Endothelial cell of umbilical vein (primary cell): ENCODE measurements around the gene PGAM2. TPM values are rescaled to one million over a fixed set of nuclear protein-coding genes. Genes with fewer than 3 reads are reported as not detected.

Experiments used
- BruUV-seq: library from RNA; stranded (reverse); fragments of 400-500 nt; replicated peaks from 2 replicates; lab custom pipeline; 2021; lab: Mats Ljungman, UMichigan
- CTCF ChIA-PET: fragments of 300-600, 350-600 bp; sonication (Branson Sonifier 250); formaldehyde crosslinking; loops from one replicate; lab custom pipeline; 2021; ENCODE audit warnings: antibody characterized with exemption, inconsistent platforms; lab: Charles Lee
- POLR2A ChIA-PET: fragments of 300-600, 350-600 bp; sonication (Branson Sonifier 250); formaldehyde crosslinking; loops from one replicate; lab custom pipeline; 2021; ENCODE audit warnings: antibody characterized with exemption, inconsistent platforms; lab: Charles Lee
- DNase-seq: peaks from one replicate; pipeline ENCODE4 v3.0.0-alpha.2; 2011; ENCODE audit warnings: low read depth, low spot score
- FAIRE-seq: peaks from 2 replicates; lab custom pipeline; 2011; peaks lifted over from hg19 to GRCh38; lab: Jason Lieb, UNC
- H2AFZ ChIP-seq: 2 replicates; pipeline ENCODE4 v1.6.0; 2012; ENCODE audit warnings: low read depth, low read length, control low read depth, inconsistent platforms
- H3K27ac ChIP-seq: 2 replicates; pipeline ENCODE4 v1.5.1; 2011; ENCODE audit warnings: low read depth, mild to moderate bottlenecking, control low read depth, low read length, moderate library complexity; ENCODE audit not compliant: insufficient read depth
- H3K27me3 ChIP-seq, 2 experiments: 2 replicates each; pipeline versions ENCODE4 v1.6.0 to v1.6.1; 2011; ENCODE audit warnings: low read length in 2 of 2, mixed read lengths in 1 of 2; ENCODE audit not compliant: control insufficient read depth in 2 of 2, insufficient read depth in 2 of 2
- H3K36me3 ChIP-seq, 2 experiments: 2 replicates in 1 of 2; 3 replicates in 1 of 2; pipeline ENCODE4 v1.5.1; 2011; ENCODE audit warnings: low read length in 2 of 2, mild to moderate bottlenecking in 1 of 2, moderate library complexity in 1 of 2; ENCODE audit not compliant: control insufficient read depth in 2 of 2, insufficient read depth in 2 of 2; ENCODE audit errors: extremely low read depth in 1 of 2
- H3K4me1 ChIP-seq: 3 replicates; pipeline ENCODE4 v1.5.1; 2011; ENCODE audit warnings: mild to moderate bottlenecking, low read length; ENCODE audit not compliant: control insufficient read depth, insufficient read depth; ENCODE audit errors: extremely low read depth
- H3K4me2 ChIP-seq: 2 replicates; pipeline ENCODE4 v1.6.1; 2011; ENCODE audit warnings: low read length, control low read depth, mixed read lengths; ENCODE audit not compliant: insufficient read depth
- H3K4me3 ChIP-seq, 3 experiments: fragments of 200-600 bp in 1 of 3; sonication (generic), shearing (Covaris generic) in 1 of 3; replicated peaks in 1 of 3; 2 replicates each; pipeline ENCODE4 v1.5.1; 2011 to 2016; ENCODE audit warnings: control low read depth in 3 of 3, low read length in 3 of 3, mild to moderate bottlenecking in 2 of 3, inconsistent platforms in 1 of 3, low read depth in 1 of 3, moderate library complexity in 1 of 3; ENCODE audit not compliant: insufficient read depth in 1 of 3
- H3K79me2 ChIP-seq: 2 replicates; pipeline ENCODE4 v1.6.0; 2012; ENCODE audit warnings: low read length, inconsistent platforms; ENCODE audit not compliant: control insufficient read depth, insufficient read depth
- H3K9ac ChIP-seq: replicated peaks from 2 replicates; pipeline ENCODE3; 2011; ENCODE audit warnings: low read length, control low read depth; ENCODE audit not compliant: insufficient read depth; ENCODE audit errors: extremely low read depth
- H3K9me1 ChIP-seq: replicated peaks from 3 replicates; pipeline ENCODE4 v1.6.0; 2011; ENCODE audit warnings: mild to moderate bottlenecking, low read length; ENCODE audit not compliant: control insufficient read depth, insufficient read depth; ENCODE audit errors: extremely low read depth
- H3K9me3 ChIP-seq: replicated peaks from 2 replicates; pipeline ENCODE4 v1.5.1; 2012; ENCODE audit warnings: low read length, inconsistent platforms; ENCODE audit not compliant: control insufficient read depth, insufficient read depth
- H4K20me1 ChIP-seq: replicated peaks from 2 replicates; pipeline ENCODE3; 2011; ENCODE audit warnings: mild to moderate bottlenecking, low read length; ENCODE audit not compliant: control insufficient read depth, insufficient read depth; ENCODE audit errors: extremely low read depth
- MYC ChIP-seq: IDR thresholded peaks from one replicate; pipeline ENCODE4 v1.6.1; 2011; ENCODE audit warnings: mild to moderate bottlenecking, low read depth, low read length
- POLR2A ChIP-seq: IDR thresholded peaks from 2 replicates; pipeline ENCODE4 v1.6.1; 2012; ENCODE audit warnings: low read depth, mild to moderate bottlenecking, control low read depth, low read length
- POLR2AphosphoS5 ChIP-seq: IDR thresholded peaks from 2 replicates; pipeline ENCODE4 v1.6.1; 2012; ENCODE audit warnings: low read depth, mild to moderate bottlenecking, control low read depth, low read length, moderate library complexity; ENCODE audit not compliant: insufficient read depth
- dilution Hi-C: fragments of 300-500 bp; cut with MboI; formaldehyde crosslinking; loops from one replicate; pipeline ENCODE4 v1.15.0; 2019; ENCODE audit warnings: low sequenced_read_pairs; ENCODE audit not compliant: extremely low pct_ligation_motif_present
- intact Hi-C: fragments of 100-400 bp; cut with micrococcal nuclease; formaldehyde crosslinking; loops from one replicate; pipeline ENCODE4 v1.10.0; 2022
- polyA plus RNA-seq, 4 experiments: library from polyadenylated mRNA; depleted of rRNA in 3 of 4; stranded (reverse) in 3 of 4; unstranded in 1 of 4; fragments of >200 nt; gene quantifications; 2 replicates each; pipeline versions ENCODE4 v1.2.1 to v1.2.3, GENCODE V29; 2011 to 2012; ENCODE audit warnings: missing spikeins in 1 of 4
- total RNA-seq: library from RNA; stranded (reverse); gene quantifications from 2 replicates; pipeline ENCODE4 v1.2.3, GENCODE V29; 2021
- TF ChIP-seq, protein P1 (sequence below), 2 donors: IDR thresholded peaks; 1 replicate in 1 of 2; 2 replicates in 1 of 2; pipeline ENCODE4 v1.5.1; 2011; ENCODE audit warnings: low read length in 2 of 2, mild to moderate bottlenecking in 2 of 2, moderate library complexity in 2 of 2, control low read depth in 1 of 2, inconsistent platforms in 1 of 2, low read depth in 1 of 2; ENCODE audit not compliant: insufficient read depth in 1 of 2; ENCODE audit errors: extremely low read depth in 1 of 2
- TF ChIP-seq, protein P2 (sequence below): IDR thresholded peaks from 2 replicates; pipeline ENCODE4 v1.6.1; 2011; ENCODE audit not compliant: insufficient read depth, insufficient read length

Gene PGAM2
- total and polyA plus RNA-seq, 2 donors (not counting 3 experiments of a cell fraction or from before 2014, with no cell fraction given) = 0.19 TPM; not detected in 1

DNA sequence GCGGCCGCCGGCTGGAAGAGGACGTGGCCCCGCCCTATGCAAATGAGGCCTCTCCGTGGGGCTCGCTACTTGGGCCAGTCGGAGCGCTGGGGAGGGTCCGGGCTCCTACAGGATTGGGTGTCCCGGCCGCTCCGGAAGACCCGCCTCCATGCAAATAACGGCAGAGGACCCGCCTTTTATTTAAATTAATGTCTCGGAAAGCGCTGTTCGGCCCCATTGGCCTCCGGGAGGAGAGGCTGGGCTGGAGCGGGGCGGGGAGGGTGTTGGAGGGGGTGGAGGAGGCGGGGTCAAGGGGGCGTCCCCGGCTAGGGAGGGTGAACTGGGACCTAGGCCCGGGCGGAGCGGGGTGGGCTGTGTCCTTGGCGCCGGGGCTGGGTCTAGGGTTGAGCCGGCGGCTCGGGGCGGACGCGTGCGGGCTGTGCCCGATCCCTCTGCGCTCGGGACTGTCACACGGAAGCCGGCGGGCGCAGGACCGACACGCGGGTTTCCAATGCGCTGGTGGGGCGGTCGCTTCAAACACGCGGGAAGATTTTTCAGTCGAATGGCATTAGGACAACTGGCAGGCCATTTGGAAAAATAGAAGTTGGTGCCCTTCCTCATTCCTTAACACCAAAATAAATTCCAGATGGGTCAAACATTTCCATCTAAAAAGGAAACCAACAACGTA is 17.3 kb upstream of the PGAM2 start:
- H2AFZ ChIP-seq = peak overlapping the region; percentile 87
- H3K79me2 ChIP-seq = no peaks in the 10 kb centered on the region
- POLR2A ChIA-PET = no interaction called here
- peak overlapping the region; percentile 63 to 79 (median 72) for H3K4me3 ChIP-seq
- CTCF ChIA-PET = no interaction called here
- peaks cover 8% of the 10 kb centered on the region for H3K4me1 ChIP-seq
- H3K36me3 ChIP-seq = peaks cover 0 to 12% of the 10 kb centered on the region in 2 experiments
- no peaks in the 10 kb centered on the region for H4K20me1 ChIP-seq
- peak overlapping the region; percentile 50 for H3K27ac ChIP-seq
- dilution Hi-C loops = no loop called here
- DNase-seq (peak; percentile 98), FAIRE-seq (peak; percentile 98)
- H3K27me3 ChIP-seq = no peaks in the 10 kb centered on the region
- H3K4me2 ChIP-seq = peak overlapping the region; percentile 91
- intact Hi-C loops = loop anchor here (1.0 to 2.0 kb wide), 3 partner anchors 22 to 41 kb away; partner anchors contain the start of genes AEBP1, DBNL and POLD2
- peak overlapping the region; percentile 65 for H3K9ac ChIP-seq
- no peaks in the 10 kb centered on the region for H3K9me3 ChIP-seq
- no peaks in the 10 kb centered on the region for H3K9me1 ChIP-seq
- TF ChIP-seq, protein P1, sequence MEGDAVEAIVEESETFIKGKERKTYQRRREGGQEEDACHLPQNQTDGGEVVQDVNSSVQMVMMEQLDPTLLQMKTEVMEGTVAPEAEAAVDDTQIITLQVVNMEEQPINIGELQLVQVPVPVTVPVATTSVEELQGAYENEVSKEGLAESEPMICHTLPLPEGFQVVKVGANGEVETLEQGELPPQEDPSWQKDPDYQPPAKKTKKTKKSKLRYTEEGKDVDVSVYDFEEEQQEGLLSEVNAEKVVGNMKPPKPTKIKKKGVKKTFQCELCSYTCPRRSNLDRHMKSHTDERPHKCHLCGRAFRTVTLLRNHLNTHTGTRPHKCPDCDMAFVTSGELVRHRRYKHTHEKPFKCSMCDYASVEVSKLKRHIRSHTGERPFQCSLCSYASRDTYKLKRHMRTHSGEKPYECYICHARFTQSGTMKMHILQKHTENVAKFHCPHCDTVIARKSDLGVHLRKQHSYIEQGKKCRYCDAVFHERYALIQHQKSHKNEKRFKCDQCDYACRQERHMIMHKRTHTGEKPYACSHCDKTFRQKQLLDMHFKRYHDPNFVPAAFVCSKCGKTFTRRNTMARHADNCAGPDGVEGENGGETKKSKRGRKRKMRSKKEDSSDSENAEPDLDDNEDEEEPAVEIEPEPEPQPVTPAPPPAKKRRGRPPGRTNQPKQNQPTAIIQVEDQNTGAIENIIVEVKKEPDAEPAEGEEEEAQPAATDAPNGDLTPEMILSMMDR (IDR thresholded peaks at IDR 0.05; ENCODE audit: extremely low read depth in 1 of 2, insufficient read depth in 1 of 2, low read depth in 1 of 2, low read length in 2 of 2) = no peak
- TF ChIP-seq MYC = no peak
- TF ChIP-seq, protein P2, sequence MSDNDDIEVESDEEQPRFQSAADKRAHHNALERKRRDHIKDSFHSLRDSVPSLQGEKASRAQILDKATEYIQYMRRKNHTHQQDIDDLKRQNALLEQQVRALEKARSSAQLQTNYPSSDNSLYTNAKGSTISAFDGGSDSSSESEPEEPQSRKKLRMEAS = no peak
- TF ChIP-seq POLR2AphosphoS5 = peak; percentile 73
- TF ChIP-seq POLR2A = peak; percentile 72
- TSS peak; percentile 78 for BruUV-seq
